ENCODE data around the gene MRPL17.

MRPL17 gene

DNA sequence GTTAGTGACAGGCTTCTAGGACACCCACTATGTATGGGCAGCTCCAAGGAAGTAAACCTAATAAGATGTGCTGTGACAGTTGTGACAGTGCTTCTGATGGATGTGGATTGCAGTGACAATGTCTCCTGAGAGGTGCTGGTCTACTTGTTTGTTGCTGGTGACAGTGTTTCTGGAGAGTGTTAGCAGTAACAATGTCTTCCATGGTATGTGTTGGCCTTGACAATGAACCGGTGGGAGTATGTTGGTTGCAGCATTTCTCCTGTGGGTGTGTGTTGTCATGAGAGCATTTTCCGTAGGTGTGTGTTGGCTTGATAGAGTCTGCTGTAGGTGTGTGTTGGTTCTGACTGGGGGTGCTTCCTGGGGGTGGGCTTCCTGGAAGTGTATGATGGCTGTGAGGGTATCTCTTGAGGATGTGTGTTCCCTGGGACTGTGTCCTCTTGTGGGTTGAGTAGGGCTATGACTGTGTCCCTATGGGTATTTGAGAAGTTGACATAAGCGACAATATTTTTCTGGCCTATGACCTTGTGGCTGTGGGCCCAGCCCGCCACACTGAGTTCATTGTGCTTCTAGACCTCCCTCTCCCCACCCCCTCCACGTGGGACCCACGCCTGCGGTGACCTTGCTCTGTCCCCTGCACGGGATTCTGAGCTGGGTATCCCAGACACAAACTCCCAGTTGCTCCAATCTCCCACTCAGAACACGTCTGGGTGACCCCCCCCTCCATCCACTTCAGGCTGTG lies 28.7 kb downstream of the MRPL17 start:
- DNase-seq (ENCODE audit: low read depth in 3 of 3): no peak

DNA sequence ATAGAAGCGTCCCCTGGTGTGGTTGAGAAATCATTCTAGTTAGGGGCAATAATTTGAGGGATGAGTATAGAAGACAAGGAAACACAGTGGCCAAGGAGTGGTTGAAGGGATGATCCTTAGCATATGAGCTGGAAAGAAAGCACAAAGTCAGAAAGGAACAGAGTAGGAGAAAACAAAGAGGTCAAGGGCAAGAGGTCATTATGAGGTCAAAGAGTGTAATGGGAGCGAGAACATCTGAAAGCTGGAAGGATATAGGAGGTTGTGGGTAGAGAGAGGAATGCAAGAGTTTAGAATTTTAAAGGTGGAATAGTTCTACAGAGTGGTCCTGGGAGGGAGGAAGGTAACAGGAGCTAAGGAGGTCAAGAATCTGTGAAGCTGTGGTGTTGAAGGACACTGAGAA lies 29.5 kb downstream of the MRPL17 start:
- no peak for DNase-seq (ENCODE audit: low read depth in 3 of 3)

DNA sequence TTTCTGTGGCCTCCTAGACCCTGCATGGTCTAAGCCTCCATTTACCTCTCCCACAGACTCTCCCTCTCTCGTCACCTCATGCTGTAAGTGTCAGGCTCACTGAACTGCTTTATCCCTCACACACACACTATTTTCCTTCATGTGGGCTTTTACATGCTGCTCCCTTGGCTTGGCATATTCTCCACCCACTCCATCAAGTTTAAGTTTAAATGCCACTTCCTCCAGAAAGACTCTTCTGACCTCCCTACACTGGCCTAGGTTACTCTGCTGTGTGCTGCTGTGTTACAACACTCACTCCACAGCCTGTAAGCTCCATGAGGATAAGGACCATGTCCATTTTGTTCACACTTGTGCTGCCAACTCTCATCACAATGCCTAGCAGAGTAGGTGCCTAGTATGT lies 30.0 kb downstream of the MRPL17 start:
- DNase-seq (ENCODE audit: low read depth in 3 of 3): no peak

DNA sequence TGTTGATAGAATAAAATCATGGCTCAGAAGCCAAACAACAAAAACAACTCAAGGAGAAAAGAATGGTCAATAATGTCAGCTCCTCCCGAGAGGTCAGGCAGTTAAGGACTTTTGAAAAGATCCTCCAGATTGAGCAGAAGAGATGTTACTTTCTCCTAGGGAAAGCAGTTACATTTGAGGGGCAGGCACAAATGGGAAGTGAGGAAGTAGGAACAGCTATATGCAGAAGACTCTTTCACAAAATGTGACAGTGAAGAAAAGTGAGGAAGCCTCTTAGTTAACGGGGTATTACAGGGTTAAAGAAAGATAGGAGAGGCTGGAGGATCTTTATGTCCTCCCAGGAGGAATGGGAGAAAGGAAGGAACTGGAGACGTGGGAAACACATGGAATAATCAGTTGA lies 31.0 kb downstream of the MRPL17 start:
- no peak for DNase-seq (ENCODE audit: low read depth in 3 of 3)

DNA sequence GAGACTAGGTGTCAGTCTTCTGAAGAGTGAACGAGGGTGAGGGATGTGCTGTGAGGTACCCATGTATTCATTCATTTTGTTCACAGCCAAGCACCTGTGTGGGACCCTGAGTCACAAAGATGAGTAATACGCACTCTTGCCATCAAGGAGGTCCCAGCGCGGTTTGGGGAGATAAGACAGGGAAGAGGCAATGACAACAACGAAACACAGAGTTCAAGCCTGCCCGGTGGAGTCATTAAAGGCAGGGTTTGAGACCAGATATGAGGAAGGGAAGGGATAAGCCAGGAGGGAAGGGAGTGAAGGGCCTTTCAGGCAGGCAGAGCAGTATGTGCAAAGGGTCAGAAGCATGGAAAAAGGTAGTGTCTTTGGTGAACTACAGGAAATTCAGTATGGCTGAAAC lies 32.2 kb downstream of the MRPL17 start:
- DNase-seq (ENCODE audit: low read depth in 3 of 3): no peak

DNA sequence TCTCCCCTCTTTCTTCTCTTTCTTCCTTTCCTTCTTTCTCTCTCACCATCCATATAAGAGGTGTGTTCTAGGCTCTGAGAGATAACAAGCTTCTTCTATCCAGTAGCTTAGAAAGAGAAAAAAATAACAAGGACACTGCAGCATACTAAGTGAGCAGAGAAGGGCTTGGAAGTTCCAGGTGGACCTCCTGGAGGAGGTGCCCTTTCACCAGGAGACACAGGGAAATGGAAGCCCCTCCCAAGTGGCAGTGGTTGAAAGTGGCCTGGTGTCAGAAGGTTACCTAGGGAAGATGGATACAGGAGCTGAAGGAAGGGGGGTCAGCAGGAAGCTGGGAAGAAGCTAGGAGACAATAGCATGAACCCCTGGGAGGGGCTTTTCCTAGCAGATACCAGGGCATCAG lies 33.0 kb downstream of the MRPL17 start:
- DNase-seq (ENCODE audit: low read depth in 3 of 3): no peak

GRCh38 chr11:6648501-6648900 lies 34.6 kb downstream of the MRPL17 start:
- DNase-seq (ENCODE audit: low read depth in 3 of 3): no peak

GRCh38 chr11:6647836-6648235 lies 35.3 kb downstream of the MRPL17 start:
- no peak for DNase-seq (ENCODE audit: low read depth in 3 of 3)

DNA sequence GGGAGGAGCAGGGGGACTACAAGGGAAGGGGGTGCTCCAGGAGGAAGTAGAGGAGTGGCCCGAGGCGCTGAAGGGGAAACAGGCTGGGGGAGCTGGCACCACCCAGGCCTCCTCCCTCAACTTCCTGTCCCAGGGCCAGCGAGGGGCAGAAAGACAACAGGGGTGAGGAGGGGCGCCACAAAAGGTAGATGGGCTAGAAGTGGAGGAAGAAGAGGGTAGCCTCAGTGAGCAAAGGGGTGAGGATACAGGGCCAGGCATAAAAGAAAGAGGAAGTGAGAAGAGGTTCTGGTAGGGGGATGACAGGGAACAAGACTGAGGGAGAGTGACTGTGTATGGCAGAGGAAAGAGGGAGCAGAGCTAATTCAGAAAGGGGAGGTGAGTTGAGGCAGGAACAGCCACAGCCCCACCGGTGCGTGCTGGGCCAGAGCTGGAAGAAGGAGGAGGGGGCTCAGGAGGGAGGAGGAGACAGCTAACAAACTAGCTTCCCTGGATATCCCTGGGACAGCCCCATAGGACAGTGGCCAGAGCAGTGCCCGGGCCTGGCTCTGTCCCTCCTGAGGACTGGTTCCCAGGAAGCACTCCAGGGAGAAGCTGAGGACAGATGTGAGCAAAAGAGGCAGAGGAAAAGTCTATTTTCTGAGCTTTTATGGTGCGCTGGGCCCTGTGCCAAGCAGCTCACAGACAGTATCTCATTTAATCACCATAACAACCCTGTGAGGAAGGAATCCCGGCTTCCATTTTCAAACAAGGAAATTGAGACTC lies 36.0 kb downstream of the MRPL17 start:
- DNase-seq (ENCODE audit: low read depth in 3 of 3): no peak

DNA sequence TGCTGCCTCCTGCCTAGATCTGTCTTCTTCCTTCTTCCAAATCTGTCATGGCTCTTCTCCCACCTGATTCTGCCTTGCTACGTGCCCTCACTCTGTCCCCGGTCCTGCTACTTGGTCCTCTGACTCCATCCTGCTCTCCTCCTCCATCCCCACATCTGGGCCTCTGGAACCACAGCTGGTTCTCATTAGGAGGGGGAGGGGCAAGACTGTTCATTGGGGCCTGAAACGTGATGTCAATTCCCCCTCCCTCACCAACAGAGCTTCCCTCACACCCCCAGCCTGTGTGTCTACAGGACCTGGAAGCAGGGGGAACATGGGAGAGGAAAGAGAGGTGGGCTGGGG lies 36.6 kb downstream of the MRPL17 start:
- DNase-seq (ENCODE audit: low read depth in 3 of 3): no peak

DNA sequence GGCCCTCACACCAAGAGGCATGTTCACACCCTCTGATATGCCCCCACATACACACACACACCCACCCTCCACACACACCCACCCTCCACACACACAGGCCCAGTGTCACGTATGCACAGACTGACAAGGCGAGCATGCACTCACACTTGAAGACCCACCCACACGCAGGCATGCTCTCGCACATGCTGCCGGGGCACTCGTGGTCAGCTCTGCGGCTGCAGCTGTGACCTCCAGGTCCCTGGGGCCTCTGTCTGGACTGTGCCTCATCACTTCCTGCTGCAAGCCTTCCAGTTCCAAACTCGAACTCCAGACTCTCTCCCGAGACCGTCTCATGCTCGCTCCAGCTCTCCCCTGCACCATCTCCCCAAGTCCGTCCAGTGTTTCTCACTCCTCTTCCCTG lies 37.1 kb downstream of the MRPL17 start:
- no peak for DNase-seq (ENCODE audit: low read depth in 3 of 3)

- no peak for DNase-seq (ENCODE audit: low read depth in 3 of 3)
These were observed 40.2 kb downstream of the MRPL17 start for GRCh38 chr11:6642957-6643356.

- DNase-seq (ENCODE audit: low read depth in 3 of 3): no peak
These were observed 42.0 kb downstream of the MRPL17 start for GRCh38 chr11:6640985-6641701.

DNA sequence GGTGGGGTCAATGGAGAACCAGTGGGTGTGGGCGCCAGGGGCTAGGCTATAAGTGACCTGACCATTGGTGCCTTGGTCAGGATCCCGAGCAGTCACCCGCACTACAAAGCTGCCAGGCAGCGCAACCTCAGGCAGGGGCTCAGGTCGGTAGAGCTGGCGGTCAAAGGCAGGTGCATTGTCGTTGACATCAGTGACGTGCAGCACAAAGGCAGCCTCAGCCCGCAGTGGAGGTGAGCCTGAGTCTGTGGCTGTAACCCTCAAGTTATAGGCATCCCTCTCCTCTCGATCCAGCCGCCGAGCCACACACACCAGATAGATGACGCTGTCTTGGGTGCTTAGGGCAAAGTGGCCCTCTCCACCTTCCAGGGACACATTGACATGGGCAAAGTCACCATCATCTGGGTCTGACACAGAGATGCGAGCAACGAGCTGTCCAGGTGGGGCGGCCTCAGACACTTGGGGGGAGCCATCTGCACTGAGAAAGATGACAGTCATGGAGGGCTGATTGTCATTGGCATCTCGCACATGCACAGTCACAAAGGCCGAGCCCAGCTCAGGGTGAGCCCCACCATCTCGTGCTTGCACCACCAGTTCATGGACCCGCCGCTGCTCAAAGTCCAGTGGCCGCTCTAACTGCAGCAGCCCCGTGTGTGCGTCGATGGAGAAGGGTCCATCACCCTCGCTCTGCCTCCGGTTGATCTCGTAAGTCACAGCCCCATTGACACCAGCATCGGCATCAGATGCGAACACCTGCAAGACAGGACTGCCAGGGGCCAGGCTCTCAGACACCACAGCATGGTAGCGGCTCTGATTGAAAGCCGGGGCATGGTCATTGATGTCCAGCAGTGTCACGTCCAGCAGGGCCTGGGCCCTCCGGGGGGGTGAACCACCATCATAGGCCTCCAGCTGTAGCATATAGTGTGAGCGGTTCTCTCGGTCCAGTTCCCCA lies 42.8 kb downstream of the MRPL17 start:
- no peak for DNase-seq (ENCODE audit: low read depth in 3 of 3)

DNA sequence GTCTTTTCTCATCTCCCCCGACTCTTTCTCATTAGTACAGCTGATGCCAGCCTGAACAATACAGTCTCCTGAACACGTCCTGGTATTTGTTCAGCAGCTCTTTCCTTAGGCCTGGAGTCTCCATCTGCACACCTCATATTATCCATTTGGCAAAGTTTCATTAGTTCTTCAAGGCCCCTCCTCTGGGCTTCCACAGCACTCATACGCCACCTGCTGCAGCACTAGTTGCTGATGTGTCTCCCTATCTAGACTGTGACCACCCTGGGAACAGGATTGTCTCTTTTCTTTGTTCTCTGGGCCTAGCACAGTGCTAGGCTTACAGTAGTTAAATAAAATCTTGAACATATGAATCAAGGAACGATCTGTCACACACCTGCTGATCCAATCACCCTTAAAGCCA lies 44.7 kb downstream of the MRPL17 start:
- DNase-seq (ENCODE audit: low read depth in 3 of 3): no peak

DNA sequence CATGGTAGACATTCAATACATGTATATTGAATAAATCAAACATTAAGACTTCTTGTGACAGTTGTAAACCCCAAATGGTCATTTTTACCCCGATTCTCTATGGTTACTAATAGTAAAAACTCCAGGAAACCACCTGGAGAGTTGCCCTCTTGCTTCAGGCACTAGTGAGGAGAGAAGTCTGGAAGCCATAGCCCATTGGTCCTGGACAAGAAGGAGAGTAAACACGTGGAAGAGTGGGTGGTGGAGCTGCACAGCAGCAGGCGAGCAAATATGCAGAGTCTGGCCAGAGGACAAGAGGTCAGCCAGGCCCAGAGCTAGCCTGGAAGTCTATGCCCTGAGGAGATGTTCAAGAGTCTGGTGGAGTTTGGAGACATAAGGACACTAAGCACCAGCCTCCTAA lies 45.3 kb downstream of the MRPL17 start:
- DNase-seq (ENCODE audit: low read depth in 3 of 3): no peak

GRCh38 chr11:6636480-6636879 lies 46.7 kb downstream of the MRPL17 start:
- DNase-seq (ENCODE audit: low read depth in 3 of 3): no peak

DNA sequence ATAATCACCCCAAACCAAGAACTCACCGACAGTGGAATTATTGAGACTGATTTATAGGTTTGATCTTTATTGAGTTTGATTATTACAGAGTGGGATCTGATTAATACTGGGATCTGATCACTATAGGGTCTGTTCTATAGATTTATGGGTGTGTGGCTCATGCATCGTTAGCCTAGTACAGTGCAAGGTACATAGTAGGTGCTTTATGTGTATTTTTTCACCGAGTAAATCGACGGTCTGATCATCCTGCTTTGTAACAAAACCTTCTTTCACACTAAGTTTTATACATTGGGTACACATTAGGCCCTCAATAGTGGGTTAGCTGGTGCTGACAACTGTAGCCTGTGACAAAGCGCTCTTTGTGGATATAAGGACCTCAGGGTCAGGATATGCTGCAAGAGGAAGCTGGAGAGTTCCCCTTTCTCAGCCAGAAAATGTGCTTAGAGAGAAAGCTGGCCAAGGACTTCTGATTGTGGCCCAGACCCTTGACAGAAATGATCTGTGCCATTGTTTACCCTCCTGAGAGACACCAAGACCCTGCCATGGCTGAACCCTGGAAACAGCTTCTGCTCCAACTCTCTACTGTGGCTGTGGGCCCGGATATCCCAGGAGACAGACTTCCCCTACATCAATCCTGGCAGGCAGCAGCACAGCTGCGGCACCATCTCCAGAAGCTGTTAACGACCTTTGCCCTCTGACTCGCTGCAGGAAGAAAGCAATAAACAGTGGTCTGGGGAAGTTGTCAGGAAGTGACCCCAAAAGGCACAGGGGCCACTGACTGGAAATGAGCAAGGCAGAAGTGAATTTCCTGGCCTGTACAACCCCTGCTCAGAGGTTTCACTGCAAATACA lies 47.8 kb downstream of the MRPL17 start:
- DNase-seq (ENCODE audit: low read depth in 3 of 3): no peak

GRCh38 chr11:6634534-6634933 lies 48.6 kb downstream of the MRPL17 start:
- no peak for DNase-seq (ENCODE audit: low read depth in 3 of 3)

- DNase-seq (ENCODE audit: low read depth in 3 of 3): no peak
These were observed 49.4 kb downstream of the MRPL17 start for GRCh38 chr11:6633422-6634408.

All from stimulated activated CD4-positive, alpha-beta T cell treated with anti-CD3 and anti-CD28 coated beads, TNF-alpha, amount 100 ng/mL, for 48 hours (primary cell).